HG03439 (cell line): ENCODE data around the gene CGB1.

Experiments used
- ATAC-seq: cut with Tn5 transposase; IDR thresholded peaks from one replicate; pipeline ENCODE4 v1.9.1; 2021; ENCODE audit warnings: mild to moderate bottlenecking, moderate library complexity; ENCODE audit not compliant: unreplicated experiment

CGB1 gene

DNA sequence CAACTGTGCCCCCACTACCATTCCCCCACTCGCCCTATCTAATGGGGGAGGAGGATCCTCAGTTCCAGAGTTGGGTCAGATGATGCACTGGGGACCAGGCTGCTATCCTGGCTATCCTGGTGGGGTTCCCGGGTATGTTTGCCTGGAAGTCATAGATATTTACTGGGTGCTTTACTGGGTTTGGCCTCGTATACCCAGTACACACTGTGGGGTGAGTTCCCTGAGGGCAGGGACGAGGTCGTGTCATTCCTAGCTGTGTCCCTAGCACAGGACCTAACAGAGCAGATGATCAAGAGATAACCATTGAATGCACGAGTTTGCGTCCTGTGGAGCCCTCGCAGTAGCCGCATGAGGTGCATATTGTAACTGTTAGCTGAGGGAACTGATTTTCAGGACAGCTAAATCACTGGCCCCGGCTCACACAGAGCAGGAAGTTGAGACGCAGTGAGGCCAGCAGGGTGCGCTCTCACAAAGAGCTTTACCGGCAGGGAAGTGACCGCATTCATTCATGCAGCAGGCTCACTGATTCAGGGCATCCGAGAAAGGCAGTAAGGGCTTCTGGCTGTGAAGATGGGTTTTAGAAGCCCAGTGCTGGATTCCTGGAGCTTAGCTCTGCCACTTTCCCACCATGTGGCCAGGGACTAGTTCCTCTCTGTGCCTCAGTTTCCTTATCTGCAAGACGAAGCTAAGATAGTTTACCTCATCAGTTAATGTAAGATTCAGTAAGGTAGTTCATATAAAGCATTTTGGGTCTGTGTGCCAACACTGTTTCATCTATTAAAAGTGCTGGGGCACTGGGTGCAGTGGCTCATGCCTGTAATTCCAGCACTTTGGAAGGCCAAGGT lies 37.0 kb downstream of the CGB1 start:
- no peak for ATAC-seq

GRCh38 chr19:48997972-48998371 lies 38.7 kb downstream of the CGB1 start:
- ATAC-seq: no peak

DNA sequence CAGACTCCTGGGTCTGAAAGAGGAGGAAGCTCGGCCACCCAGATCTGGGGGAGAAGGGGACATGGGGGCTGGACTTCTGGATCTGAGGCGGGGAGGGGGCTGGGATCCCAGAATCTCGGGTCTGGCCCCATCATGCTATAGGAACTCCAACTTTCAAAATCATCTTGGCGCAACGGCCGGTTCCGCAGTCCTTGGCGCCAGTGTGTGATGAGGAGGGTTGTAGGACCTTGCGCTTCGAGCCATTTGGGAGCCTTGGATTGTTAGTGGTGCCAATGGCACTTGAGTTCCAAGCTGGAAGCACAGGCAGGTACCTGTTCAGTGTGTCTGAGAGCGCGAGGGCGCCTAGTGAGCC lies 42.7 kb downstream of the CGB1 start:
- ATAC-seq: no peak

- peak; percentile 87 for ATAC-seq
Measured at GRCh38 chr19:48993175-48994034, 43.3 kb downstream of the CGB1 start, which contains the start of the genes GYS1 and RUVBL2. TSS of gene GYS1 (minus strand) at chr19:48993309. CDS start at chr19:48993112, 197 bp downstream. TSS of gene RUVBL2 (plus strand) at chr19:48993887. CDS start at chr19:48993912, 25 bp downstream.

DNA sequence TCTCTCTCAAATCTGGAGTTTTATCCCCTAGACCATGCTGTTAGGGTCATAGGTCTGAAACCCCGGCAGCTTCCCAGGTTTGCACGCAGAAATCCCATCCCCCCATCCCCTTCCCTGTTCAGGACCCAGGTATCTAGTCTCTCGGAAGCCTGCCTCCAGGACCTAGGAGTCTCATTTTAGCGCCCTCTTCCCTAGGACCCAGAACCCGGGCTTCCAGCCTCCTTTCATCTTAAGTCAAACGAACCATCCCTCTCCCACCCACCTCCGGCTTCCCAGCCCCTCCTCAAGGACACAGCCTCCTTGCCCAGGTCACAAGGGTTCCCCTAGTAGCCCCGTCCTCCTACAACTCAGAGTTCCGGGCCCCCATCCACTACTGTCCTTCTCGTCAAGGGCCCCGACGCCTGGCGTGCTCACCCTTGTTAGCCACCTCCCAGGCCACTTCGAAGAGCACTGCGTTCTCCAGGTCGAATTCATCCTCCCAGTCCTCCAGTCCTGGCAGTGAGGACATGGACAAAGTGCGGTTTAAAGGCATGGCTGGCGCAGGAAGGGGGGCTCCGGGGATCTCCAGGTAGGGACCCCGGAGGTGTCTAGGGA lies 44.0 kb downstream of the CGB1 start:
- peak; percentile 2 for ATAC-seq

DNA sequence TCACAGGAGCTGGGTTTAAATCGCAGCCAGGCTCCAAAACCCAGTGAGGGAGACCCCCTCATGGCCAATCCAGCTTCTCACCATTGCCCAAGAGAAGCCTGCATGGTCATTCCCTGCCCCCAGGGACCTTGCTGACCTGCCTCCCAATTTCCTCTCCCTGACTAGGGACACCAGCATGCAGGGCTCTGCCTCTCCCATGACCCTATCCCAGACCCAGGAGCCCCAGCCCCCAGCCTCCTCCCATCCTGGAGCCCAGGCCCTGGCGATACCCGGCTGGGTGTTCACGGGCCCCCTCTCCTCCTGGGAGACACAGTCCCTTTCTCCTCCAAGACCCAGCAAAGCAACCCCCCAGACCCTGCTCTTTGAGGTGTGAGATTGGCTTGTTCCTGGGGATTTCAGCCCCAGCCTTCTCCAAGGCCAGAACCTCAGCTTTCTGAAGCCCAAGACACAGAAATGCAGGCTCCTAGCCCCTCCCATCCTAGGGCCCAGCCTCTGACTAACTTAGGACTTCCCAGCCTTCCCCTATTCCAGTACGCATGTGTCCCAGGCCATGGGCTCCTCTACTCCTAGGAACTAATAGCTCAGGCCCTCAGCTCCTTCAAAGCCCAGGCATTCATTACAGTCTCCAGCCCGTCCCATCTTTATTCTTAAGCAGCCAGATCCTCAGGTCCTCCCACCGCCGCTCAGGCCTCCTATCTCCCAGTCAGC lies 44.7 kb downstream of the CGB1 start:
- ATAC-seq: no peak

GRCh38 chr19:48991011-48991609 lies 45.6 kb downstream of the CGB1 start:
- ATAC-seq: no peak

DNA sequence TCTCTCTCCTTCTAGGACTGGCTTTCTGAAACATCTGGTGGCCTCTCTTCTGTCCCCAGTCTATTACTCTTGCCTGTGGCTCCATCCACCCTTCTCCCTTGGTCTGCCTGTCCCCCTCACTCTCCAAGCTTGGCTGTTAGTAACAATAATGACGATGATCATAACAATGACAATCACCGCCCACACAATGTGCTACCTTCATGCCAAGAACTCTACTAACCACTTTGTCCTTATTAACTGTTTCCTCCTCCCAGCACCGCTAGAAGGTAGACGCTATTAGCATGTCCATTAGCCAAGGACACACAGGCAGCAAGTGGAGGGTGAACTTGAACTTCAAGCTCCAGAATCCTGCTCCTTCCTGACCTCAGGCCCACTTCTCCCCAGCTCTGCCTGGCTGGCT lies 46.3 kb downstream of the CGB1 start:
- ATAC-seq: no peak

GRCh38 chr19:48989701-48990291 lies 46.9 kb downstream of the CGB1 start:
- ATAC-seq: no peak

DNA sequence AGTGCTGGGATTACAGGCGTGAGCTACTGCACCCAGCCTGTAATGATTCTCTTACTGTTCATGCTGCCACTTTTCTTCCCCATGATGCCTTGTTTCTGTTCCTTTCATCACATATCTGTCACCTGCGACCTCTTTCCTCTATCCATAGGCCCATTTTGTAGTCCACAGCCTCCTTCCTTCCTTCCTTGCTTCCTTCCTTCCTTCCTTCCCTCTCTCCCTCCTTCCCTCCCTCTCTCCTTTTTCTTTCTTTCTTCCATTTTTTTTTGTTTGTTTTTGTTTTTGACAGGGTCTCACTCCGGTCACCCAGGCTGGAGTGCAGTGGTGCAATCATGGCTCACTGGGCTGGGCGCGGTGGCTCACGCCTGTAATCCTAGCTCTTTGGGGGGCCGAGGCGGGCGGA lies 47.8 kb downstream of the CGB1 start:
- no peak for ATAC-seq

- ATAC-seq: no peak
Measured at GRCh38 chr19:48988286-48988685, 48.4 kb downstream of the CGB1 start.

DNA sequence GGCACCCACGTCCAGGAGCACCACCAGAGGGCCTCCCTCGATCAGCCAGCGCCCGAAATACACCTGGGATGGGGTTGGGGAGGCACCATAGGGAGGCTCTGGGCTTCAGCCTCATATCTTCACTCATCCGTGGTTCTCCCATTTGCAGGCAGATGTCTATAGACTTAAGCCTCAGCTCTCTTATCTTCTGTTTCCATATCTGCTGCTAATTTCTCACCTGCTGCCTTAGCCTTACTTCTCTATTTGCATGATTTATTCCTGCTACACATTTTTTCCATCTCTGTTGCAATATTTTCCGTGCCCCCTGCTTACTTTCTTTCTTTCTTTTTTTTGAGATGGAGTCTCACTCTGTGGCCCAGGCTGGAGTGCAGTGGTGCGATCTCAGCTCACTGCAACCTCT lies 49.4 kb downstream of the CGB1 start:
- no peak for ATAC-seq

DNA sequence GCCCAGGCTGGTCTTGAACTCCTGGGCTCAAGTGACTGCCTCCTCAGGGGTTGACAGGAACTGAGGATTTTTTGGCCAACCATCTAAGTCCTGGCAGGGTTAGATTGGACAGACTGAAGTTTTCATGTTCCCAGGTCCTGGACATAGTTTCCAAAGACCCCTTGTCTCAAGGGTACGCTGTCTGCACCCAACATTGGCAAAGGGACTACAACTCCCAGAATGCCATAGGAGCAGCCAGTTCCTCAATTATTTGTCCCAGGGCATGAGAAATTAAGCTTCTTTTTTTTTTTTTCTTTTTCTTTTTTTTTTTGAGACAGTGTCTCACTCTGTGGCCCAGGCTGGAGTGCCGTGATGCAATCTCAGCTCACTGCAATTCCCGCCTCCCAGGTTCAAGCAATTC lies 50.5 kb downstream of the CGB1 start:
- ATAC-seq: no peak

DNA sequence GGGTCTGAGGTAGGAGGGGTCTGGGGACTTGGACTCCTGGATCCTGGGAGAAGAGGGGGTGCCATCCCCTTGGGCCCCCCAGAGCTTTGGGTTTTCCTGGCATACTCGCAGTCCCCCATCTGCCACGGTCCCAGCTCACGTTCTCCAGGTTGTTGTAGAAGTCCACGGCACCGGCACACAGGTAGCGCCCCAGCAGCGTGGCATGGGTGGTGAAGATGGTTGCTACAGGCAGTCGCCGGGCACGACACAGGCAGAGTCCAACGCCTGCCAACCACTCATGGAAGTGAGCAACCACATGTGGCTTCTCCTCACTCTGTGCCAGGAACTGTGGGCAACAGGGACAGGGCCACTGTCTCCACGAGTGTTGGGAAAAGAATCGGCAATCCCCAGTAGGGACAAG lies 51.0 kb downstream of the CGB1 start:
- ATAC-seq: no peak
